Measurements from ENCODE around the gene LY9.
A peak's percentile ranks its signal among the peaks of the same experiment; 100 is the strongest.
"Not testable (repeated sequence)": the region's sequence is repeated elsewhere in the genome, so short reads cannot be mapped to it uniquely, and the experiment has no call there.

Gene LY9

GRCh38 chr1:160781914-160782689 lies 13.9 kb upstream of the LY9 start:
- Mint-ChIP-seq H3K36me3 (no peaks in the 10 kb centered on the region), H3K4me1 (ENCODE audit: low read depth) (peaks cover 8% of the 10 kb centered on the region), H3K4me3 (no peak overlapping the region), H3K9me3 (ENCODE audit: low read depth) (no peaks in the 10 kb centered on the region), H3K27me3 (no peaks in the 10 kb centered on the region), H3K27ac (no peak overlapping the region)

- not testable (repeated sequence) for H3K27ac Mint-ChIP-seq; H3K9me3 Mint-ChIP-seq (ENCODE audit: low read depth)
Measured at GRCh38 chr1:160782988-160783765, 12.8 kb upstream of the LY9 start.

GRCh38 chr1:160789051-160789701 lies 6.8 kb upstream of the LY9 start:
- H3K27ac Mint-ChIP-seq = no peak overlapping the region
- H3K9me3 Mint-ChIP-seq (ENCODE audit: low read depth) = no peaks in the 10 kb centered on the region
- no peaks in the 10 kb centered on the region for H3K27me3 Mint-ChIP-seq
- no peak overlapping the region for H3K4me3 Mint-ChIP-seq
- peaks cover 4% of the 10 kb centered on the region for H3K4me1 Mint-ChIP-seq (ENCODE audit: low read depth)
- H3K36me3 Mint-ChIP-seq = no peaks in the 10 kb centered on the region

More at GRCh38 chr1:160782988-160783765, 12.8 kb upstream of the LY9 start:
- H3K36me3 Mint-ChIP-seq; H3K4me1 Mint-ChIP-seq (ENCODE audit: low read depth); H3K27me3 Mint-ChIP-seq; H3K4me3 Mint-ChIP-seq: not testable (repeated sequence)

- no peak overlapping the region for H3K4me3 Mint-ChIP-seq
- H3K4me1 Mint-ChIP-seq (ENCODE audit: low read depth) = peaks cover 10% of the 10 kb centered on the region
- no peaks in the 10 kb centered on the region for H3K9me3 Mint-ChIP-seq (ENCODE audit: low read depth)
- H3K27ac Mint-ChIP-seq = peak overlapping the region; percentile 23
- no peaks in the 10 kb centered on the region for H3K27me3 Mint-ChIP-seq
- no peaks in the 10 kb centered on the region for H3K36me3 Mint-ChIP-seq
Measured at GRCh38 chr1:160789702-160790611, 6.0 kb upstream of the LY9 start.

GRCh38 chr1:160794376-160794775 lies 1.6 kb upstream of the LY9 start:
- no peaks in the 10 kb centered on the region for H3K36me3 Mint-ChIP-seq
- no peak overlapping the region for H3K4me3 Mint-ChIP-seq
- peaks cover 49% of the 10 kb centered on the region for H3K4me1 Mint-ChIP-seq (ENCODE audit: low read depth)
- H3K27ac Mint-ChIP-seq = peak overlapping the region; percentile 2
- H3K27me3 Mint-ChIP-seq = no peaks in the 10 kb centered on the region
- no peaks in the 10 kb centered on the region for H3K9me3 Mint-ChIP-seq (ENCODE audit: low read depth)

GRCh38 chr1:160797271-160797709 lies 1.3 kb downstream of the LY9 start:
- no peaks in the 10 kb centered on the region for H3K27me3 Mint-ChIP-seq
- peak overlapping the region; percentile 93 for H3K4me3 Mint-ChIP-seq
- H3K27ac Mint-ChIP-seq = peak overlapping the region; percentile 97
- H3K4me1 Mint-ChIP-seq (ENCODE audit: low read depth) = peaks cover 67% of the 10 kb centered on the region
- no peaks in the 10 kb centered on the region for H3K9me3 Mint-ChIP-seq (ENCODE audit: low read depth)
- peaks cover 9% of the 10 kb centered on the region for H3K36me3 Mint-ChIP-seq

GRCh38 chr1:160797861-160798273 lies 1.9 kb downstream of the LY9 start:
- peak overlapping the region; percentile 97 for H3K27ac Mint-ChIP-seq
- H3K4me3 Mint-ChIP-seq = peak overlapping the region; percentile 93
- H3K36me3 Mint-ChIP-seq = peaks cover 12% of the 10 kb centered on the region
- H3K27me3 Mint-ChIP-seq = no peaks in the 10 kb centered on the region
- H3K4me1 Mint-ChIP-seq (ENCODE audit: low read depth) = peaks cover 70% of the 10 kb centered on the region
- H3K9me3 Mint-ChIP-seq (ENCODE audit: low read depth) = no peaks in the 10 kb centered on the region

GRCh38 chr1:160798439-160798838 lies 2.5 kb downstream of the LY9 start:
- peak overlapping the region; percentile 97 for H3K27ac Mint-ChIP-seq
- peak overlapping the region; percentile 93 for H3K4me3 Mint-ChIP-seq
- H3K27me3 Mint-ChIP-seq = no peaks in the 10 kb centered on the region
- H3K4me1 Mint-ChIP-seq (ENCODE audit: low read depth) = peaks cover 74% of the 10 kb centered on the region
- peaks cover 15% of the 10 kb centered on the region for H3K36me3 Mint-ChIP-seq
- H3K9me3 Mint-ChIP-seq (ENCODE audit: low read depth) = no peaks in the 10 kb centered on the region

GRCh38 chr1:160799641-160800040 lies 3.7 kb downstream of the LY9 start:
- Mint-ChIP-seq H3K36me3 (peaks cover 21% of the 10 kb centered on the region), H3K27me3 (no peaks in the 10 kb centered on the region), H3K4me3 (peak overlapping the region; percentile 93), H3K27ac (peak overlapping the region; percentile 97), H3K9me3 (ENCODE audit: low read depth) (no peaks in the 10 kb centered on the region), H3K4me1 (ENCODE audit: low read depth) (peaks cover 82% of the 10 kb centered on the region)

- no peaks in the 10 kb centered on the region for H3K9me3 Mint-ChIP-seq (ENCODE audit: low read depth)
- peaks cover 21% of the 10 kb centered on the region for H3K36me3 Mint-ChIP-seq
- H3K4me1 Mint-ChIP-seq (ENCODE audit: low read depth) = peaks cover 85% of the 10 kb centered on the region
- peak overlapping the region; percentile 93 for H3K4me3 Mint-ChIP-seq
- peak overlapping the region; percentile 97 for H3K27ac Mint-ChIP-seq
- no peaks in the 10 kb centered on the region for H3K27me3 Mint-ChIP-seq
Measured at GRCh38 chr1:160800142-160800541, 4.2 kb downstream of the LY9 start.

GRCh38 chr1:160800645-160801408 lies 4.9 kb downstream of the LY9 start:
- H3K27ac Mint-ChIP-seq = peak overlapping the region; percentile 97
- no peaks in the 10 kb centered on the region for H3K27me3 Mint-ChIP-seq
- H3K36me3 Mint-ChIP-seq = peaks cover 23% of the 10 kb centered on the region

GRCh38 chr1:160801836-160802580 lies 6.0 kb downstream of the LY9 start:
- Mint-ChIP-seq H3K9me3 (ENCODE audit: low read depth) (no peaks in the 10 kb centered on the region), H3K4me3 (peak overlapping the region; percentile 93)

More at GRCh38 chr1:160800645-160801408, 4.9 kb downstream of the LY9 start:
- peaks cover 85% of the 10 kb centered on the region for H3K4me1 Mint-ChIP-seq (ENCODE audit: low read depth)
- H3K4me3 Mint-ChIP-seq = peak overlapping the region; percentile 93
- H3K9me3 Mint-ChIP-seq (ENCODE audit: low read depth) = no peaks in the 10 kb centered on the region

GRCh38 chr1:160806109-160806665 lies 10.2 kb downstream of the LY9 start:
- peak overlapping the region; percentile 89 for H3K27ac Mint-ChIP-seq
- peaks cover 82% of the 10 kb centered on the region for H3K4me1 Mint-ChIP-seq (ENCODE audit: low read depth)
- H3K36me3 Mint-ChIP-seq = peaks cover 36% of the 10 kb centered on the region
- peak overlapping the region; percentile 62 for H3K4me3 Mint-ChIP-seq
- no peaks in the 10 kb centered on the region for H3K27me3 Mint-ChIP-seq
- H3K9me3 Mint-ChIP-seq (ENCODE audit: low read depth) = no peaks in the 10 kb centered on the region

More at GRCh38 chr1:160801836-160802580, 6.0 kb downstream of the LY9 start:
- Mint-ChIP-seq H3K27ac (peak overlapping the region; percentile 97), H3K36me3 (peaks cover 33% of the 10 kb centered on the region), H3K4me1 (ENCODE audit: low read depth) (peaks cover 87% of the 10 kb centered on the region), H3K27me3 (no peaks in the 10 kb centered on the region)

Measured in activated naive CD8-positive, alpha-beta T cell (primary cell).